Measurements from ENCODE around the gene TAS1R3.

Gene TAS1R3

GRCh38 chr1:1283821-1284220 lies 47.3 kb upstream of the TAS1R3 start:
- Histone ChIP-seq H3K4me2 (ENCODE audit: low read depth, low read length, poor library complexity, severe bottlenecking) (no peak overlapping the region), H3K9me3 (ENCODE audit: insufficient read depth, low read length) (no peaks in the 10 kb centered on the region), H3K27me3 (ENCODE audit: low read length) (no peaks in the 10 kb centered on the region), H3K4me3 (ENCODE audit: insufficient read depth, low read length, poor library complexity, severe bottlenecking) (no peak overlapping the region), H3K79me2 (ENCODE audit: insufficient read depth, low read length) (no peaks in the 10 kb centered on the region), H3K36me3 (ENCODE audit: low read length) (no peaks in the 10 kb centered on the region), H4K20me1 (ENCODE audit: low read depth, low read length) (no peaks in the 10 kb centered on the region), H3K9me2 (replicated peaks; ENCODE audit: insufficient read depth, low read length) (no peaks in the 10 kb centered on the region), H3K9ac (ENCODE audit: low read length) (no peak overlapping the region), H3K27ac (ENCODE audit: low read depth, low read length) (no peak overlapping the region), H2AFZ (ENCODE audit: low read depth, low read length, severe bottlenecking) (no peak overlapping the region), H3F3A (ENCODE audit: insufficient read depth) (no peaks in the 10 kb centered on the region)
- no peak for TF ChIP-seq EZH2phosphoT487 (conservative IDR thresholded peaks at IDR 0.05; ENCODE audit: low read length)
- no peak for TF ChIP-seq CTCF (IDR thresholded peaks at IDR 0.05; ENCODE audit: insufficient read depth, low read length, poor library complexity, severe bottlenecking)

GRCh38 chr1:1284221-1285101 lies 46.6 kb upstream of the TAS1R3 start:
- Histone ChIP-seq H3K27ac (ENCODE audit: low read depth, low read length) (no peak overlapping the region), H2AFZ (ENCODE audit: low read depth, low read length, severe bottlenecking) (no peak overlapping the region)

GRCh38 chr1:1285102-1285571 lies 45.9 kb upstream of the TAS1R3 start:
- TF ChIP-seq EZH2phosphoT487 (conservative IDR thresholded peaks at IDR 0.05; ENCODE audit: low read length) (no peak), CTCF (IDR thresholded peaks at IDR 0.05; ENCODE audit: insufficient read depth, low read length, poor library complexity, severe bottlenecking) (no peak)
- Histone ChIP-seq H3K79me2 (ENCODE audit: insufficient read depth, low read length) (no peaks in the 10 kb centered on the region), H3K9me2 (replicated peaks; ENCODE audit: insufficient read depth, low read length) (no peaks in the 10 kb centered on the region), H2AFZ (ENCODE audit: low read depth, low read length, severe bottlenecking) (no peak overlapping the region), H3F3A (ENCODE audit: insufficient read depth) (no peaks in the 10 kb centered on the region), H3K9me3 (ENCODE audit: insufficient read depth, low read length) (no peaks in the 10 kb centered on the region), H3K27ac (ENCODE audit: low read depth, low read length) (no peak overlapping the region), H3K9ac (ENCODE audit: low read length) (no peak overlapping the region), H3K36me3 (ENCODE audit: low read length) (no peaks in the 10 kb centered on the region), H4K20me1 (ENCODE audit: low read depth, low read length) (no peaks in the 10 kb centered on the region), H3K4me3 (ENCODE audit: insufficient read depth, low read length, poor library complexity, severe bottlenecking) (no peak overlapping the region), H3K27me3 (ENCODE audit: low read length) (no peaks in the 10 kb centered on the region), H3K4me2 (ENCODE audit: low read depth, low read length, poor library complexity, severe bottlenecking) (no peak overlapping the region)

More at GRCh38 chr1:1284221-1285101, 46.6 kb upstream of the TAS1R3 start:
- no peaks in the 10 kb centered on the region for H3K9me2 ChIP-seq (replicated peaks; ENCODE audit: insufficient read depth, low read length)
- H3K79me2 ChIP-seq (ENCODE audit: insufficient read depth, low read length), result no peaks in the 10 kb centered on the region
- no peaks in the 10 kb centered on the region for H3F3A ChIP-seq (ENCODE audit: insufficient read depth)
- H4K20me1 ChIP-seq (ENCODE audit: low read depth, low read length), result no peaks in the 10 kb centered on the region
- H3K9me3 ChIP-seq (ENCODE audit: insufficient read depth, low read length), result no peaks in the 10 kb centered on the region
- H3K4me3 ChIP-seq (ENCODE audit: insufficient read depth, low read length, poor library complexity, severe bottlenecking), result no peak overlapping the region
- H3K27me3 ChIP-seq (ENCODE audit: low read length), result no peaks in the 10 kb centered on the region
- no peaks in the 10 kb centered on the region for H3K36me3 ChIP-seq (ENCODE audit: low read length)
- no peak overlapping the region for H3K4me2 ChIP-seq (ENCODE audit: low read depth, low read length, poor library complexity, severe bottlenecking)
- no peak overlapping the region for H3K9ac ChIP-seq (ENCODE audit: low read length)
- no peak for TF ChIP-seq EZH2phosphoT487 (conservative IDR thresholded peaks at IDR 0.05; ENCODE audit: low read length)

All from SU-DHL-6 (cell line).